DMS153 treated with DMSO at 0.1 percent for 48 hours (cell line): Measurements from ENCODE around the gene SGCD.
"Not testable (repeated sequence)": the region's sequence is repeated elsewhere in the genome, so short reads cannot be mapped to it uniquely, and the experiment has no call there.

Experiments
- DNase-seq: peaks from one replicate; lab custom pipeline; 2025; ENCODE audit not compliant: unreplicated experiment; lab: John Stamatoyannopoulos, UW

The SGCD gene

DNA sequence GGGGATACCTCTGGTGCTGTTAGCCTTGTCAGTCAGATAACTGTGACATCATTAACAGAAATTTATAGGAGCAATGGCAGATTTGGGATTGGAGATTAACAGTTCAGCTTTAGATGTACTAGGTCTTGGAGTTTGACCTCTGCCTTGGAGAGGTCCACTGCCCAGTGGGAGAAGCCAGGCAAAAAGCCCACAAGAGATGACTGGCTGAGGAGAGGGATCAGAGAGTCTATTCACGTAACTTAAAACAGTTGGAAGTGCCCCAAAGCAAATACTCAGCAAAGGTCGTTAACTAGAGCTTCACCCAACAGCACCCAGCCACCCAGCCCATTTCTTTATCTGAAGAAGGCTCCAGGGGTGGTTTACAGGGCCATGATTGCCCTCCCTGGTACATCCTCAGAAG, 290.5 kb downstream of the SGCD start:
- DNase-seq = no peak

DNA sequence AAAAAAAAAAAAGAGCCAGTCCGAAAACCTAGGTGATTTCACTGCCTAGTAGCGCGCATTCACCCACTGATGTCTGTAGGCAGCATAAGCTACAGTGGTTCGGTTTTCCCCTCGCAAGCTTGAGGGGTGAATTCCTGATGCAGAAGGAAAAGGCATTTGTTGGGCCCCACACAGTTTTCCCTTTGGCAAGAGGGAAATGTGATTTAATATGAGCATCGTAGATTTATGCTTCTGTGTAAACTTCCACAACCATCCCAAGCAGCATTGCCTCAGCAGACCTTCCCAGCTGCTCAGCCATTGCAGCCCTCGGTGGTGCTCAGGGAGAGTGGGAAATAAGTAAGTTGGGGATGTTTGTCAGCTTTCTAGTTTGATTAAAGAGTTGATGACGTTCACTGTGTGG, 291.6 kb downstream of the SGCD start:
- DNase-seq = no peak

DNA sequence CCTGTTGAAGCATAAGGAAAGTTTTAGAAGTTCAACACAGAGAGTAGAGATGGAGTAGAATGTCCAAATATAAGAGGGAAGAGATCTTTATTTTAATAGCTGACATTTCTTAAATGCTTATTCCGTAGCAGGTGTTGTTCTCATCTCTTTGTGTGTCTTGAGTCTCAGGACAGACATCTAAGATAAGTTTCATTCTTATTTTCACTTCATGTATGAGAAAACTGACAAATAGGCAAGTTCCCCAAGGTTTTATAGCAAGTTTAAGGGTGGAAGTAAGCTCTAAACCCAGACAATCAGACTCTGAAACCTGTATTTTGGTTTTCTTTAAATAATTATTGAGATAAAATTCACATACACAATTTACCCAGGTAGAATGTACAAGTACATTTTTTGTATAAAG, 294.8 kb downstream of the SGCD start:
- DNase-seq = no peak

DNA sequence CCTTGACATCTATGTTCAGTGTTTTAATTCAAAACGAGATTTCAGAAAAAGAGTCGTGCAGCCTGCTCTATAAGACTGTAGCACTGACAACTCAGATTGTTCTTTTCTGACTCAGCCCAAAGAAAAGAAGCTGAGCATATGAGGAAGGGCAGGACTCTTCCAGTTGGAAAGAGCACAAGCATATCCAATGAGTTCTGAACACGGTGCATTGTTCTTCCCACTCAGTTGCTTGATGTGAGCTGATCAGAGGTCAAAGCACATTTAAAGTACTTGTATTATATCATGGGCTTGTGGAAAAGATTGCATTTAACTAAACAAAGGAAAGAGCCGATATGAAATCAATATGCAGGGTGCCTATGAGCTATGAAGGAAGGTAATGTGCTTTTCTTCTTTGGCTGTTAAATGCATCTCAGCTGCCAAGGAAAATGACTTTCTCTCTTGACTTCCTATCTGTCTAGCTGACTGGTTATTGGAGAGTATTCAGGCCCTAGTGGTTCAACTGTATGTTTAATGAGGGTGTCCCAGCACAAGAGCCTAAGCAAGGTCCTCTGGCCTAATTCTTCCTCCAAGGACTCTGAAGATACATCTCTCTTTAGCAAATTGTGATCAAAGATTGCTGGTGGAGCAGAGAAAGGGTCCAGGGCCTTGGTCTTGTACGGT, 296.5 kb downstream of the SGCD start:
- no peak for DNase-seq

DNA sequence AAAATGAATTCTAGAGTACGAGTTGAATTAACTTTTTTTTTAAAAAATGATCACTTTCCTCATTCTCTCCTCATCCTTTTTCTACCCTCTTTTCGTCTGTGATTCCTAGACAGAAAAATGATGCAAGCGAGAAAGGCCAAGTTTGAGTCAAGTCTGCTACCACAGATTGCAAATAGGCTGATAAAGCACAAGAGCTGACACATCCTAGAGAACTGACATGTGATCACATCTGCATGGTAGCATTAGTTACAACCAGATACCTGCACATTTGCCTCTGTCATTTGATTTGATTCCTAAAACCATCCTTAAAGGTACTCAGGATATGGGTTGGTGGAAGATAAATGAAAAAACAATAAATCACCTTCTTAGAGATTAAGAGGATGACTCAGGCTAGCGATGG, 297.7 kb downstream of the SGCD start:
- no peak for DNase-seq

DNA sequence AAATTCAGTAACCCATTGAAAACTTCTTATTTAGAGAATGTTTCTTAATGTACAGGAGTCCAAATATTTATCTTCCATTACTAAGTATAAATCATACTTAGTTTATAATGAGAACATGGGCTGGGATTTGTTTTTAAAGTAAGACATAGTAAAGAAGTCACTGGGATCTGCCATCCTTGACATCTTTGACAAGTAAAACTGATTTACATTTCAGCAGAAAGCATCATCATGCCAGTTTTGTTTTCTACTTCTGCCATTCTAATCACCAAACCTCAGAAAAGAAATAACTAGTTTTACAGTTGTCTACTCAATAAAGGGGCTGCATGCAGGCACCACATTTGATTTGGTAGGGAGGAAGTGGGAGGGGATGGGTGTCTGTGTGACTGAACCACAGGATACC, 301.5 kb downstream of the SGCD start:
- DNase-seq = no peak

DNA sequence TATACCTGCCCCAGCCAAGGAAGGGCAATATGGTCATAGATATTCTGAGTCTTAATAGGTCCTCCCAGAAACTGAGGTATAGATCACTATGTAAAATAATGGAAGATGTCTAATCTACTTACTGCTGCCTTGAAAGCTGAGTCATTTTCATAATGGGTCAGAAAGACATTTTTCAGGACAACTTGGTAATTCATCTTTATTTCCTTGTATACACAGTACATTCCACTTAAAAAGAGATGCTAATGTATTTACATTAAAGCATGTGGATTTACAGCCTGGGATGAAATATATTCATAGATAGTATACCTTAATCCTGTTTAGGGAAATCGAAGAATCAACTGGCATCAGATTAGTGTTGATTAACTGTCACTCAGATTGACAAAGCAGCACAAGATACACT, 304.0 kb downstream of the SGCD start:
- DNase-seq = no peak

DNA sequence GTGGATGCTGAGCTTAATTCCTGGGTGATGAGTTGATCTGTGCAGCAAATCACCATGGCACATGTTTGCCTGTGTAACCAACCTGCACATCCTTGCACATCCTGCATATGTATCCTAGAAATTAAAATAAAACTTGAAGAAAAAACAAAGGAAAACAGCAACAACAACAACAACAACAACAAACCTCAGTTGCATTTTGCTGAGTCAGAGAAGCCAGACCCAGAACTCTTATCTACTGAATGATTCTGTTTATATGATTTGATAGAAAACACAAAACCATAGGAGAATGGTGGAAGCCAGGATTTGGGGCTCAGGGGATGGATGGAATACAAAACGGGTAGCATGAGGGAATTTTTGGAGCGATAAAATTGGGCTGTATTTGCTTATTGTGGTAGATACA, 307.3 kb downstream of the SGCD start:
- no peak for DNase-seq

DNA sequence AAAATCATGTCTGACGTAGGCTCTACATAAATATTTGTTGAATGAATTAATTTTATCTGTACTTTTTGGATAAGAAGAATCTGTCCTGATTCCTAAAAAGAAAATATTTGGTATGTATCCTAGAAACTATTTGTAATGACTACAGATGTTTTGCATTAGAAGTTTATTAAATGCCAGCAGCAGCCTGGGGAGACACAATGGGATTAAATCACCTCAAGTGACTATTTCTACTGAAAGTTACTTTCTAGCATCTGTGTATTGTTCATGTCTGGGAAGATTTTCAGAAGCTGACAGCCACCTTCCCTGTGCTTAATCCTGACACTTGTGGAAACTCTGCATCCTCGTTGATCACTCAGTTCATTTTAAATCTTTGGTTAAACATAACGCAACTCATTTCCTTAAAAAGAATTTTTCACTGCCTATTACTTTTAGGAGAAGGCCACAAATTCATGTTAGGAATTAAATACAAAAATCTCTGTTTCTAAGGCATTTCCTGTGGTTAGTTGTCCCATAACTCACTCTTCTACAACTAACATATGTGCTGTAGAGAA, 313.8 kb downstream of the SGCD start:
- no peak for DNase-seq

DNA sequence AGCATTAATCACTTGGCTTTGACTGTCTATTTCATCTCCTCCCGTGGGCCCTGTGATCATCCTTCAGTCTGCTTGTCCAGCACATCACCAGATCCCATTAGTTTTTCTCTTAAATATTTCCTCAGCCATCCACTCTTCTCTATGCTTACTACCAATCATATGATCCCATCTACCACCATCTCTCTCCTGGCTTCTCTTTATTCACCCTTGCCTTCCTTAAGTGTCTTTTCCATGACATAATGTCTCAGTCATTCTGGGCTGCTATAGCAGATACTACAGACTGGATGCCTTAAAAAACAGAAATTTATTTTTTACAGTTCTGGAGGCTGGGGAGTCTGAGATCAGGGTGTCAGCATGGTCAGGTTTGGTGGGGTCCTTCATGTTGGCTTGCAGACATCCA, 314.7 kb downstream of the SGCD start:
- no peak for DNase-seq

DNA sequence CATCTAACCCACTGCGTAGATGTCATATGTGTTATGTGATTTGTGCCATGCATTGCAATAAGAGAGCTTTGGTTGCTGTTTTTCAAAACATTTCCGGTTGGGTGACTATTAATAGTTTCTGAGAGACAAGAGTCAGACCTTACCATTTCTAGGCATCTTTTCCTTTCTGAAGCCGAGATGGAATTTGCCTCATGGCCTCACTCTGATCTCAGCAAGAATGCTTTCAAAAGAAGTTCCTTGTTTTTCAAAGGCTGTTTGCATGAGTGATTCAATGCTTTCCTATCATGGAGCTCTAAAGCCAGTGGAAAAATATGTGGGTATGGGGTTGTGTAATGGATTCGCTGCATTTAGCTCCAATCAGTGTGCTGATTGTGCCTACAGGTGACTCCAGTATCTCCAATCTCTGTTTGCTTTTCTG, 320.1 kb downstream of the SGCD start:
- no peak for DNase-seq

DNA sequence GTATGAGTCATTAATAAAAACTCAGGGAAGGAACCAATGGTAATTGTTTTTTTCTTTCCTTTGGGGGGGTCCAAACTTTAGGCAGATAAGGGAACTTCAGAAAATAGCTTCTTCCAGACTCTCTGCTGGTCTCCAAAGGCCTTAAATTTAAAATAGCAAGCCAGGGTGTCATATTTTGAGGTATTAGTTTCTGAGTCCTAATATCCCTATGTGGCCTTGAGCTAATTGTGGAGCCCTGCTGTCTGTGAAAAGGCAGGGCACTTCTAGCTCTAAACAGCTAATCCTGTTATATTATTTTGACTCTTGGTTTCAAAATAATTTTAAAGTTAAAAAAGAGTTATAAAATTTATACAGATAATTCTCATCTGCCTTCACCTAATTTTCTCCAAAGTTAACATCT, 327.5 kb downstream of the SGCD start:
- no peak for DNase-seq

DNA sequence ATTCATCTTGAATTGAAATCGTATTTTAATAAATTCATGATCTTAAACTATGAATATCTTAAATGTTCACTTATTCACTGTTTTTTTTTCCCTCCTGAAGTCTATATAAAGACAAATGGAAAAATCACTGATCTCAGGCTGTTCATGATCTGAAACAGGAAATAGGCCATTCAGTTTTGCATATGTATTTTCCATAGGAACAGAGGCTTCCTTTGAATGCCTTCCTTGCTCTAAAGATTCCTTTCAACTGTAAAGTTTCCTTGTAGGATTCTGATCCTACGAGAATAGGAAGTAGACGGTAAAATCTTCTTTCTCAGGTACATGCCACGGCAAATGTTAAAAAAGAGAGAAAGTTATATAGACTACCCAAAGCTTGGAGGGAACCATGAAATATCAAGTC, 328.8 kb downstream of the SGCD start:
- DNase-seq = no peak

DNA sequence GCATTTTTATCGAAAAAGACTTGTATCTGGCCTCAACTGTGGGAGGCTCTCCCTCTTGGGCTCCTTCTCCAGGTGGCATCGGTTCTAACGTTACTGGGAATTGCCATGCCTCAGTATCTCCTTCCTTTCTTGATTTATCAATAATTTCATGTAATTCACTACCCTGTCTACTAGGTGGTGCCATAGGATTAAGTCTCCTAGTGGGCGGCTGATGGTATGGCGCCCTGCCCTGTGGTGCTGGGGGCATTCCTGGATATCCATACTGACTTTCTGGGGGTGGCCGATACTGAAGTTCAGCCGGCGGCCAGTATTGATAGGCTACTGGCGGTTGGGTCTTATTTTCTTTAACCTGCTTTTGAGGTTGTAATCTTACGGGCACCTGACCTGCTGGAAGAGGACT, 337.9 kb downstream of the SGCD start:
- DNase-seq = not testable (repeated sequence)

DNA sequence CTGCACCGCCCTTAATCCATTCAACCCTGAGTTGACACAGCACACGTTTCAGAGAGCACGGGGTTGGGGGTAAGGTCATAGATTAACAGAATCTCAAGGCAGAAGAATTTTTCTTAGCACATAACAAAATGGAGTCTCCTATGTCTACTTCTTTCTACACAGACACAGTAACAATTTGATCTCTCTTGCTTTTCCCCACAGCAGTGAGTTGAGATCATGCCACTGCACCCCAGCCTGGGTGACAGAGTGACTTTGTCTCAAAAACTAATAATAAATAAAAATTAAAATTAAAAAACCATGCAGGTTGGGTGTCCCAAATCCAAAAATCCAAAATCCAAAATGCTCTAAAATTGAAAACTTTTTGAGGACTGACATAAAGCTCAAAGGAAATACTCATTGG, 339.7 kb downstream of the SGCD start:
- not testable (repeated sequence) for DNase-seq

DNA sequence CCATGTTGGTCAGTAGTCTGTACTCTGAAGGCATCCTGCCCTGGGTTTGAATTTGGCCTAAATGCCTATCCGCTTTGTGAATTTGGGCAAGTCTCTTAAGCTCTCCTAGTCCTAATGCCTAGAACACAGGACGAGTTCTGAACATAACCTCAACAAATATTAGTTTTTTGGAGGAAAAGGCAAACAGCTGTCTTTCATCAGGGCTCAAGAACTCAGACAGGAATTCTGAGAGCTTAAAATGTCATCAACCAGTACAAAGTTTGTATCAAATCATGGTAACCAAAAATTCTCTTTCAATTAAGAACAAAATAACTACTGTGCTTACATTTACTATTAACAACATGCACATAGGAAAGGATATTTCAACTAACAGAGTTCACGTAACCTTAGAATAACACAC, 340.7 kb downstream of the SGCD start:
- no peak for DNase-seq

DNA sequence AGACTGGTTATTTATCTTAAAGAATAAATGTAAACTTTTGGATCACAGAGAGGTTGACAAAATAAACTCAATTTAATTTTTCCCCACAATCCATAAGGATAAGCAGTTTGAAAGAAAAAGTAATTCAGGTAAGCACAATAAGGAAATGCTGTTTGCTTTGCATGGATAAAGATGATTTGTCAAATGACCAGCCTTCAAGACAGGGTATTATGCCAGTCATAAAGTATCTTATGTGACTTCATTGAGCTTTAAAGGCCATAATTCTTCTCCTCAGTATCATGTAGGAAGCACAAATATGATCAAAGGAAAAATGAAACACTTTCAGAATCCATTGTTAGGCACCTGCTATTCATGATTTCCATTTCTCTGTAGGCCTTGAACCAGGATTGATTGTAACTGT, 342.5 kb downstream of the SGCD start:
- no peak for DNase-seq

DNA sequence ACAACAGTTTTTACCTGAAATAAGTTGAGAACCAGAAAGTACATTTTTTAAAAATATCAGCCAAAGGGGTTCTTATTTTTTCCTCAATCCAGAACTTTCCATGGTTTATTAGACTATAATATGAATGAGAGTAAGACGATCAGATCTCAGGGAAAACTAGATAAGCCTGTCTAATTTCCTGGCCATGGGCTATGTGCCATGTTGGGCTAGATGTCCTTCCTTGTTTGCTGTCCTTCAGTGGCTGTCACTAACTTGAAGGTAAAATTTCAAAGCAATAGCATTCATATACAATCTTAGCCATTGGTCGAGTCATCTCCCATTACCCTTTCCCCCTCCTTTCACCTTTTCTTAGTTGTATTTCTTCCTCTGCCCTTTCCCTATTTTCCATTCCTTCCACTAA, 343.7 kb downstream of the SGCD start:
- no peak for DNase-seq

DNA sequence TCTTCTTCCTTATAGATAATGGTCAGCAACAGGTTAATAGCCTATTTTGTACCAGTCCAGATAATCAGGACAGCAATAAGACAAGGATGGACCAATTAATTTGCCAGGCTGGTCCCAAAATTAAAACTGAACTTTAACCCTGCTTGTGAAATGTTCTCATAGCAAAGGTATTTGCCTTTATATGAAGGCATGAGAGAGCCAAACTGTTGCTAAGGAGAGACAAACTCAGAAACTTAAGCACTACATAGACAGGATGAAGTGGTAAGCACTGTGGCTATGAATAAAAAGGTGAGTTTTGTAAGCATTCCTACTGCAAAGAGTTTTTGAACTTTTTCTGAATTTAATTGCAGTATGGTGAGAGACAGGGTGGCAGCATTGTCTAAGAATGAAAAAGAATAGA, 348.4 kb downstream of the SGCD start:
- DNase-seq = no peak

DNA sequence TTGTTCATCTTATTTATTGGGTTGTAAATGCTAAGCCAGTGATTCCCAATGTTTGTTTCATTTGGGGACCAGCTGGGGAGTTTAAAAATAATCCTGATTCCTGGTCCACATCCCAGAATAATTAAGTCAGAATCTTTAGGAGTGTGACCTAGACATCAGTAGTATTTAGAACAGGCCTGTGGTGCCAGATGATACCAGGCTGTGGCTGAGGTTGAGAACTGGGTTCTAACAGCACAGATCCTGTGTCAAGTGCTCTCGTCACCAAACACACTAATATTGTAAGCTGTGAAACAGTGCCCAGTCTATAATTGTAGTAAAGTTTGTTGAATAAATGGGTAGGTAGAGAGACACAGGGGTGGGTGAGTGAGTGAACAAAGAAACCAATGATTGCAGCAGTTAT, 351.0 kb downstream of the SGCD start:
- no peak for DNase-seq

DNA sequence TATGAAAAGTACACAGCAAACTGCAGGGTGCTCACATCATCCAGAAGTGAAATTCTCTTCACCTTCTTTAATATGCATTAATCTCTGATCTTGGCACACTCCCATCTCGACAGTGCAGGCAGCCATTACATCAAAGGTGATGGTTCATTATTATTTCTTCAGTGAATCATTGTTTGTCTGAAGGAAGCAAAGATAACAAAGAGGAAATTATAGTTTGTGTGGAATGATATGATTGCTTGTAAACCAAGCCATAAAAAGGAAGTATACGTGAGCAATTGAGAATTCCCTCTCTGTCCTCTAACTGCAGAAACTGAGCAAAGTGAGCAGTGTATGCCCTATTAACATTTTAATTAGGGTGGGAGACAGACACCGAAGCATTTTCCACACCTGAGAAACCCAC, 351.5 kb downstream of the SGCD start:
- DNase-seq = no peak

DNA sequence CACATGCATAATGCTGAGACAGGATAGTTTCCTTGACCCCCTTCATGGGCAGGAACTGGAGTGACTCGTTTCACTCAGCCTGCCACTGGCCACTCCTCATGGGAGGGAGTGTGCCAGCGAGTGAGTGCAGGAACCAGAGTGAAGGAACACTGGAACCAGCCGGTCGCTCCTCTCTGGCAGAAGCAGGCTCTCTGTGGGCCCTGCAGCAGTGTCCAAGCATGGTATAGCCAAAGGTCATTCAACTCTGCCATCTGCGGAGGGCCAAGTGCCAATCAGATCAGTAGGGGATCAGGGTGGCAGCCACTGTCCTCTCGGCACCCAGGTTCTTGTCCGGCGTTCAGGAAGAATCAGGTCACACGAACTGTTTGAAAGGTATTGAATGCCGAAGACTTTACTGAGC, 353.9 kb downstream of the SGCD start:
- no peak for DNase-seq

DNA sequence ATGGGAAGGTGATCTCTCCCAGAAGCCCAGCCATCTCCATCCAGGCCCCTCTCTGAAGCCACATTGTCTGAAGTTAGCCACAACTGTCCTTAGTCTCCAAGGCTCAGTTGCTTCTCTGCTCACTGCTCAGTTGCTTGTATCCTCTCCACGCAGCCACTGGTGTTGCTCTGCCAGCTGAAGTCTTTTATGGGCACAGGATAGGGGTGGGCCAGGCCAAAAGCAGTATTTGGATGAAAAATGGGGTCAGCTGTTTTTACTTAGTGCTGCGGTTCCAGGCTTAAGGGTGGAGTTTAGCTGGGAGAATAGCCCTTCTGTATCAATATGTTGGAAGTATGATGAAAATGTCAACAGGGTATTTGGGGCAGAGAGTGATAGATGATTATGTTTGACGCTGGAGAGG, 354.3 kb downstream of the SGCD start:
- no peak for DNase-seq
